Measurements from ENCODE around the gene COPS3. TPM values are rescaled to one million over a fixed set of nuclear protein-coding genes. Genes with fewer than 3 reads are reported as not detected.

The COPS3 gene
- total and polyA plus RNA-seq, 4 donors, result 32.9 to 63.3 (median 50.2) TPM

GRCh38 chr17:17320188-17320910, 39.3 kb upstream of the COPS3 start:
- no peak for DNase-seq
- H3K27ac ChIP-seq (ENCODE audit: low read depth in 1 of 2, low read length in 1 of 2), result no peak overlapping the region
- H3K4me3 ChIP-seq, result no peak overlapping the region
- no peaks in the 10 kb centered on the region for H3K4me1 ChIP-seq (ENCODE audit: control insufficient read depth in 5 of 5, insufficient read depth in 5 of 5, low read length in 5 of 5)
- TF ChIP-seq CTCF (IDR thresholded peaks at IDR 0.05; ENCODE audit: control extremely low read depth, extremely low read depth), result no peak
- H3K27me3 ChIP-seq (ENCODE audit: control insufficient read depth in 3 of 3, insufficient read depth in 3 of 3, low read length in 2 of 3), result no peaks in the 10 kb centered on the region
- no peak overlapping the region for H3K9ac ChIP-seq (ENCODE audit: insufficient read depth in 1 of 2, low read length in 2 of 2)
- H3K36me3 ChIP-seq (ENCODE audit: control insufficient read depth in 4 of 4, insufficient read depth in 4 of 4, low read length in 4 of 4), result no peaks in the 10 kb centered on the region
- no peaks in the 10 kb centered on the region for H3K9me3 ChIP-seq (ENCODE audit: control insufficient read depth in 4 of 4, insufficient read depth in 3 of 4, low read length in 3 of 4)
- 92 to 96% methylated on average over 16 of the region's 16 CpGs for WGBS, 2 donors
- no peak for ATAC-seq (ENCODE audit: insufficient read depth, low FRiP score)

- no peaks in the 10 kb centered on the region for H3K27me3 ChIP-seq (ENCODE audit: control insufficient read depth in 3 of 3, insufficient read depth in 3 of 3, low read length in 2 of 3)
- H3K9me3 ChIP-seq (ENCODE audit: control insufficient read depth in 4 of 4, insufficient read depth in 3 of 4, low read length in 3 of 4), result no peaks in the 10 kb centered on the region
- H3K27ac ChIP-seq (ENCODE audit: low read depth in 1 of 2, low read length in 1 of 2), result no peak overlapping the region
- TF ChIP-seq CTCF (IDR thresholded peaks at IDR 0.05; ENCODE audit: control extremely low read depth, extremely low read depth), result no peak
- WGBS, 2 donors, result 86 to 93% methylated on average over 5 to 6 of the region's 6 CpGs
- no peak for ATAC-seq (ENCODE audit: insufficient read depth, low FRiP score)
- no peak overlapping the region for H3K4me3 ChIP-seq
- no peak for DNase-seq
- H3K9ac ChIP-seq (ENCODE audit: insufficient read depth in 1 of 2, low read length in 2 of 2), result no peak overlapping the region
- H3K4me1 ChIP-seq (ENCODE audit: control insufficient read depth in 5 of 5, insufficient read depth in 5 of 5, low read length in 5 of 5), result no peaks in the 10 kb centered on the region
- H3K36me3 ChIP-seq (ENCODE audit: control insufficient read depth in 4 of 4, insufficient read depth in 4 of 4, low read length in 4 of 4), result peaks cover 0 to 7% (median 2%) of the 10 kb centered on the region in 4 donors
These were observed 34.2 kb upstream of the COPS3 start for GRCh38 chr17:17315142-17315821.

- 68 to 75% methylated on average over 5 of the region's 5 CpGs for WGBS, 2 donors
- Histone ChIP-seq H3K36me3 (ENCODE audit: control insufficient read depth in 4 of 4, insufficient read depth in 4 of 4, low read length in 4 of 4) (peaks cover 0 to 7% (median 2%) of the 10 kb centered on the region in 4 donors), H3K9me3 (ENCODE audit: control insufficient read depth in 4 of 4, insufficient read depth in 3 of 4, low read length in 3 of 4) (no peaks in the 10 kb centered on the region), H3K4me1 (ENCODE audit: control insufficient read depth in 5 of 5, insufficient read depth in 5 of 5, low read length in 5 of 5) (no peaks in the 10 kb centered on the region), H3K27me3 (ENCODE audit: control insufficient read depth in 3 of 3, insufficient read depth in 3 of 3, low read length in 2 of 3) (no peaks in the 10 kb centered on the region), H3K27ac (ENCODE audit: low read depth in 1 of 2, low read length in 1 of 2) (no peak overlapping the region), H3K9ac (ENCODE audit: insufficient read depth in 1 of 2, low read length in 2 of 2) (no peak overlapping the region), H3K4me3 (no peak overlapping the region)
- DNase-seq (no peak), ATAC-seq (ENCODE audit: insufficient read depth, low FRiP score) (no peak)
- TF ChIP-seq CTCF (IDR thresholded peaks at IDR 0.05; ENCODE audit: control extremely low read depth, extremely low read depth), result no peak
These were observed 33.5 kb upstream of the COPS3 start for GRCh38 chr17:17314501-17315071.

All from lung (tissue), 12 donors.